Erythroblast (primary cell): ENCODE measurements around the gene TMEM238.
A peak's percentile ranks its signal among the peaks of the same experiment; 100 is the strongest.

ENCODE experiments used
- GATA1 ChIP-seq: IDR thresholded peaks from 2 replicates; pipeline ENCODE4 v1.6.1; 2011; ENCODE audit warnings: low read depth, mild to moderate bottlenecking, control low read depth, low read length, moderate library complexity
- POLR2A ChIP-seq: IDR thresholded peaks from 2 replicates; pipeline ENCODE4 v1.6.1; 2011; ENCODE audit warnings: mild to moderate bottlenecking, low read length

- peak; percentile 6 for TF ChIP-seq POLR2A
- no peak for TF ChIP-seq GATA1
Observed at GRCh38 chr19:55390461-55390880, 6.4 kb upstream of the TMEM238 start.
